Stimulated activated CD8-positive, alpha-beta memory T cell treated with anti-CD3 and anti-CD28 coated beads, Interleukin-4, amount 100 ng/mL, for 4 hours (primary cell): ENCODE data around the gene NRXN2.
"Not testable (repeated sequence)": the region's sequence is repeated elsewhere in the genome, so short reads cannot be mapped to it uniquely, and the experiment has no call there.

Experiments
- DNase-seq, 2 donors: peaks; one replicate each; pipeline ENCODE4 v3.0.0-alpha.2; 2020; ENCODE audit warnings: low read depth in 2 of 2, low spot score in 1 of 2

NRXN2 gene

GRCh38 chr11:64677441-64678023 lies 45.5 kb downstream of the NRXN2 start:
- DNase-seq = no peak

GRCh38 chr11:64676261-64676615 lies 46.8 kb downstream of the NRXN2 start:
- DNase-seq = no peak

DNA sequence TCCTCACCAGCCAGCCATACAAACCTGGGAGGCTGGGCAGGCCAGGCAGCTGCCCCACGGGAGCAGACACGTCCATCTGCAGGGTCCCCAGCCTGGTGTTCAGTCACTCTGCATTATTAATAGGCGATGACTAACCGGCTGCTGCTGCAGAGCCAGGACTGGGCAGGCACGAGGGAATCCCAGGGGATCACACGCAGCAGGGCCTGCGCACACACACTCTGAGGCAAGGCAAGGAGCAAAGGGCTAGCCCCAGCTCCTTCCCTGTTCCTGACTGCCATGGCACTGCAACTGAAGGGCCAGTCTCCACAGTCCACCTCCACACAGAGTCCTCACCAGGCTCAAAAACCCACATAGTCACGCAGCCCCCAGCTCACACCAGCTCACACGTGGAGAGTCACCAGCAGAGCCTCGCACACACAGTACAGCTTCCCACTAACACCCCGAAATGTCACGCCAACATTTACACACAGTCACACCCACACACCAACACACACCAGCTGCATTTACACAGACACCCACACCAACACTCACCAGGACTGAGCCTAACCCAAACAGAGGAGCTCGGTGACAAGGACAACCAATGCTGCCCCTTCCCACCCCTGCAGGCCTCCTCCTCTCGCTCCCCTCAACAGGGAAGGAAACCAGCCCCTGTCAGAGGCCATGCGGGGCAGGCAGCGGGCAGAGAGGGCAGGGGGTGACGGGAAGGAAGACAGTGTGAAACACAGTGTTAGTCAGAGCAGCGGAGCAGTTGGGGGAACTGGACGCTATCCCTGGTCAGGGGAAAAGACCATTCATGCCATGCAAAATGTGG lies 47.3 kb downstream of the NRXN2 start:
- DNase-seq = no peak

DNA sequence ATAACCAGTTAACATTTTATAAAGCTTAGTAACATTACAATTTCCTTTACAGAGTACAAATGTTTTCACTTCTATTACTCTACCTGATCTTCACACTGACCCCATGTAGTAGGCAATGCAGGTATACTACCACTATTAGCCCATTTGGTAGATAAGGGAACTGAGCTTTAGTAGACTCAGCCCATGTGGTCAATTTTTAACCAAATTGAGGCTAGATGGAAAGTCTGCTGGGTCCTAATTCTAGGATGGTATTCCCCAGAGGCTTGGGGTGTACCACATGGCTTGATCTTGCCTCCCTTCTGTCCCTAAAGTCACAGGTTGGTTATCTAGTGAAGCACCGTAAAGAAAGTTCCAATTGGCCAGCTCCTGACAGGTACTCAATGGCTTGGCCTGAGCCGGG lies 48.2 kb downstream of the NRXN2 start:
- DNase-seq = no peak

- no peak for DNase-seq
Measured at GRCh38 chr11:64673279-64673678, 49.7 kb downstream of the NRXN2 start.

GRCh38 chr11:64672875-64673274 lies 50.1 kb downstream of the NRXN2 start:
- no peak for DNase-seq

- DNase-seq = no peak
Measured at GRCh38 chr11:64670975-64671374, 52.0 kb downstream of the NRXN2 start.

DNA sequence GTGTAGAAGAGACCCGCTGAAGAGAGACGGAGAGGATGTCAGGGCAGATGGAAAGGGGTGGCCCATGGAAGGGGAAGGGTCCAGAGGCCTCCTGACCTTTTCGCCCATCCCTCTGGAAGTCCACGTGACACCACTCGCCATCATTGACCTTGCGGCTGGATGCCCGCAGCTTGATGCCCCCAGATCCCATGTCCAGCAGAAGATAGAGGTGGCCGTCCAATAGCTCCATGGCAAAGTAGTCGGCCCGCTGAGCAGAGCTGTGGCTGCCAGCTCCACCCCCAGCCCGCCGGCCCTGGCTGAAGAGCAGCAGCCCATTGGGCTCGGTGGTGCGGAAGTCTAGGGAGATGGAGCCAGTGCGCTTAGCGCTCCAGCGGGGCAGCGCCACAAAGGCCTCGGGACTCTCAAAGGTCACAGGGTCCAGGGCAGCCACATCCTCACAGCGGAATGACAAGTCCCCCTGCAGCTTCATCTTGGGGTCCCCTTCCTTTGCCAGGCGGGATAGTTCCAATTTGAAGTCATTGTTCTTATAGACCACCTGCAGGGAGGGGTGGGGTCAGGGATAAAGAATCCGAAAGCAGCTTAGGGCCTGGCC lies 55.7 kb downstream of the NRXN2 start:
- DNase-seq = no peak

DNA sequence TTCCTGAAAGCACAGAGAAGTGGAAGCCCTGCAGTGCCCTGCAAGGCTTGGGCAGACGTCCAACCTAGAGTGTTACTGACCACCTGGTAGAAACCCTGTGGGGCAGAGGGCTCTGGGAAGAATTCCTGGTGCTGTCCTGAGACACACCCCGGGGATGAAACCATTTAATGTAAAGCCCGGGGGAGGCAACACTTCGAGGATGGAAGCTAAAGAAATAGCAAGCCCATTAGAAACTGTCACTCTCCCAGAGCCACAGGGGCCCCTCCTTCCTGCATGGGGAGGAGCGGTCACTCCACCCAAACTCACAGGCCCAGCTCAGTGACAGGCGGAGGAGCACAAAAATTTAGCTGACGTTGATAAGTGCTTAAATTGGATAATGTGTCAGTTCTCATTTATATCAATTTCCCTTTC lies 57.6 kb downstream of the NRXN2 start:
- DNase-seq = no peak

DNA sequence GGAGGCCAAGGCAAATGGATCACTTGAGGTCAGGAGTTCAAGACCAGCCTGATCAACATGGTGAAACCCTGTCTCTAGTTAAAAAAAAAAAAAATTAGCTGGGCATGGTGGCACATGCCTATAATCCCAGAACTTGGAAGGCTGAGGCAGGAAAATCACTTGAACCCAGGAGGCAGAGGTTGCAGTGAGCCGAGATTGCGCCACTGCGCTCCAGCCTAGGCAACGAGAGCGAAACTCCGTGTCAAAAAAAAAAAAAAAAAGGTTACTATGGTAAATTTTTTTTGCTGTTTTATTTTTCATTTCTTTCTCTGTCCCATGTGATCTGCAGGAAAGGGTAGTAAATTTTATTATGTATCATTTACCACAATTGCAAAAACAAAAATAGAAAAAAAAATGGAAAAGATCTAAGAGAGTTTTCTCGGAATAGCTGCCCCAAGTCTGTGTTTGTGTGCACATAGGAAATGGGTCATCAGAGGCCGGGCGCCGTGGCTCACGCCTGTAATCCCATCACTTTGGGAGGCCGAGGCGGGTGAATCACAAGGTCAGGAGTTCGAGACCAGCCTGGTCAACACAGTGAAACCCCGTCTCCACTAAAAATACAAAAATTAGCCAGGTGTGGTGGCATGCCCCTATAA lies 58.6 kb downstream of the NRXN2 start:
- not testable (repeated sequence) for DNase-seq

DNA sequence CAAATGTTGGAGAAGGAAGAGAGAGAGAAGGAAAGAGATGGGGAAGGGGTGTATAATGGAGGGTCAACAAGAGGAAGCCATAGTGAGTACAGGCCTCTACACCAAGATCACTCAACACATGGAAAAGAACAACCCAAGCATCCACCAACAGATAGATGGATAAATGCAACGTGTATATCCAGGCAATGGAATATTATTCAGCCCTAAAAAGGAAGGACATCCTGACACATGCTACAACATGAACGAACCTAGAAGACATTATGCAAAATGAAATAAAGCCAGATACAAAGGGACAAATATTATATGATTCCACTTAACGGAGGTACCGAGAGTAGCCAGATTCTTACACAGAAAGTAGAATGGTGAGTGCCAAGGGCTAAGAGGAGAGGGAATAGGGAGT lies 59.3 kb downstream of the NRXN2 start:
- no peak for DNase-seq

DNA sequence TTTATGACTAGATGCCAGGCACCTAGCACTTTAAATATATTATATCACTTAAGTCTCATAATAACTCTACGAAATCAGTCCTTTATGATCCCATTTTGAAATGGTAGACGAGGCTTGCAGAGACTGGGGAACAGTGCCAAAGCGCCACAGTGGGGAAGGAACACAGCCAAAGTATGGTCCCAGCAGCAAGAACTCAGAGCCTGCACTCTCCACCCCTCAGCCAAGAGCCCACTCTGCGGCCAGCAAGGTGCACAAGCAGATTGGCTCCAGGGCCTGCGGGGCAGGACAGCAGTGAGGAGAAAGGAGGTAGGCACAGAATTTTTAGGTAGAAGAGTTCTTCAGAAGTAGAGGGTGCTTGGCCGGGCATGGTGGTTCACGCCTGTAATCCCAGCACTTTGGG lies 61.4 kb downstream of the NRXN2 start:
- no peak for DNase-seq

- no peak for DNase-seq
Measured at GRCh38 chr11:64661146-64661545, 61.9 kb downstream of the NRXN2 start.

- DNase-seq = no peak
Measured at GRCh38 chr11:64660706-64661105, 62.3 kb downstream of the NRXN2 start.

DNA sequence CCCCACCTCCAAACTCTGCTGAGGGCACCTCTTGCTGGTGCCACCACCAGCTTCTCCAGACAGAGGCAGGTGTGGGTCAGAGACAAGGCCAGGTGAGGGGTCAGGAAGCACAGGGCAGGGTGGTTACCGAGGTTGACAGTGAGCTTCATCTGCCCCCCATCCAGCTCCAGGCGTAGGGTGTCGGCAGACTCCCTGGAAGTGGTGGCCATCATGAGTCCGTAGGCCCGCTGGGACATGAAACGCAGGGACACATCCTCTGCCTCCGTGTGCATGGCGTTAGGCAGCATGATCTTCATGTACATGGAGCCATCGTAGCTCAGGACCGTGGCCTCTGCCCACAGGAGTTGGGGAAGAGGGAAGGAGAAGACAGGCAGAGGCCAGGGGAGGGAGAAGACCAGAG lies 62.8 kb downstream of the NRXN2 start:
- no peak for DNase-seq

DNA sequence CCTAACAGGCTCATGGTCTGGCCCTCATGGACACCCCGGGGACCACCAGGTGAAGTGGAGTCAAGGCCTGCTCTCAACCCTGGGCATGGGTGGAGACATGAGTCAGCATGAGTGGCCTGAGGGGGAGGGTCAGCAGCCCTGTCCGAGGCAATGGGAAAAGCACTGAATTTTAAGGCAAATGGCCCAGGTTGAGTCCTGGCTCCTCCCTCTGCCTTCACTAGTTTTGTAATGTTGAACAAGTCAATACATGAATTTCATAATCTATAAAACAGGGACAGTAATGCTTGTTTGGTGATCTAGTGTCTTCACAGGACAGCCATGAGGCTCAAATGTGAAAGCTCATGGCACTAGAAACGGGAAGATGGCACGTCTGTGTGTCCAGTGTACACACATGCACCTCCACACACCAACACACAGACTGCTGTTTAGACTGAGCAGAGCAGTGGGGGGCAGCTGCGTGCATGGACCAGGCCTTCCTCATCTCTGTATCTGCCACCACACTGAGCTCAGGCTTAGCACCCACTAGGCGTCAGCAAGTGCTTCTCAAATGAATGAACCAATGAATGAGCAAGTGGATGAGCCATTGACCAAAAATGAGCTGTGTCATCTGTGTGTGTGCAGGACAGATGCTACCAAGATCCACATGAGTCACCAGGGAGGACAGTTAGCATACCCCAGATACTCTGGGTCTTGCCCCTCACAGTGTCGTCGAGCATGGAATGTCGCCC lies 63.4 kb downstream of the NRXN2 start:
- no peak for DNase-seq

GRCh38 chr11:64658265-64658664 lies 64.7 kb downstream of the NRXN2 start:
- DNase-seq = no peak

GRCh38 chr11:64656862-64657261 lies 66.1 kb downstream of the NRXN2 start:
- no peak for DNase-seq

GRCh38 chr11:64655941-64656601 lies 66.9 kb downstream of the NRXN2 start:
- DNase-seq = no peak

- no peak for DNase-seq
Measured at GRCh38 chr11:64654958-64655541, 67.9 kb downstream of the NRXN2 start.

GRCh38 chr11:64654439-64654838 lies 68.6 kb downstream of the NRXN2 start:
- DNase-seq = no peak
